HG03095 (cell line): ENCODE results near the gene MGMT.

Experiments
- ATAC-seq: cut with Tn5 transposase; IDR thresholded peaks from one replicate; pipeline ENCODE4 v1.9.1; 2021; ENCODE audit warnings: moderate library complexity; ENCODE audit not compliant: unreplicated experiment

MGMT gene

GRCh38 chr10:129766611-129767550 lies 299.8 kb downstream of the MGMT start:
- ATAC-seq: no peak

GRCh38 chr10:129767751-129768150 lies 300.7 kb downstream of the MGMT start:
- no peak for ATAC-seq

- ATAC-seq: no peak
These were observed 301.7 kb downstream of the MGMT start for GRCh38 chr10:129768437-129769355.

- ATAC-seq: no peak
These were observed 302.5 kb downstream of the MGMT start for GRCh38 chr10:129769381-129770116.

GRCh38 chr10:129770286-129770685 lies 303.2 kb downstream of the MGMT start:
- ATAC-seq: no peak

GRCh38 chr10:129771024-129771423 lies 304.0 kb downstream of the MGMT start:
- ATAC-seq: no peak

- ATAC-seq: no peak
These were observed 304.5 kb downstream of the MGMT start for GRCh38 chr10:129771576-129771975.

- no peak for ATAC-seq
These were observed 305.0 kb downstream of the MGMT start for GRCh38 chr10:129771991-129772431.

GRCh38 chr10:129772468-129773358 lies 305.7 kb downstream of the MGMT start:
- no peak for ATAC-seq

GRCh38 chr10:129773359-129773990 lies 306.4 kb downstream of the MGMT start:
- no peak for ATAC-seq

- ATAC-seq: no peak
These were observed 307.2 kb downstream of the MGMT start for GRCh38 chr10:129774082-129774735.

GRCh38 chr10:129774736-129775401 lies 307.8 kb downstream of the MGMT start:
- ATAC-seq: no peak

- no peak for ATAC-seq
These were observed 308.6 kb downstream of the MGMT start for GRCh38 chr10:129775681-129776080.

GRCh38 chr10:129777687-129778086 lies 310.6 kb downstream of the MGMT start:
- ATAC-seq: no peak

GRCh38 chr10:129778571-129778970 lies 311.5 kb downstream of the MGMT start:
- ATAC-seq: no peak

- ATAC-seq: no peak
These were observed 312.4 kb downstream of the MGMT start for GRCh38 chr10:129779126-129780111.

GRCh38 chr10:129780198-129780597 lies 313.2 kb downstream of the MGMT start:
- no peak for ATAC-seq
